Neutrophil (primary cell): ENCODE measurements around the gene LPP.
"Not testable (repeated sequence)": the region's sequence is repeated elsewhere in the genome, so short reads cannot be mapped to it uniquely, and the experiment has no call there.

Experiments used
- H3K27ac ChIP-seq: fragments of 200-600 bp; sonication (generic); 2 replicates; pipeline ENCODE4 v1.5.1; 2016; ENCODE audit warnings: mild to moderate bottlenecking, moderate library complexity
- H3K27me3 ChIP-seq: fragments of 200-600 bp; sonication (generic); 2 replicates; pipeline ENCODE4 v1.6.0; 2016; ENCODE audit warnings: mild to moderate bottlenecking
- H3K36me3 ChIP-seq: fragments of 200-600 bp; sonication (generic); 2 replicates; pipeline ENCODE4 v1.5.1; 2017
- H3K4me1 ChIP-seq, 2 experiments: fragments of 200-600 bp in 1 of 2; sonication (generic) in 1 of 2; 1 replicate in 1 of 2; 2 replicates in 1 of 2; pipeline versions ENCODE4 v1.5.1 to v1.6.1; 2013 to 2016; ENCODE audit warnings: low read depth in 1 of 2, low read length in 1 of 2, mild to moderate bottlenecking in 1 of 2, moderate library complexity in 1 of 2; ENCODE audit not compliant: control insufficient read depth in 1 of 2, insufficient read depth in 1 of 2
- H3K4me3 ChIP-seq, 2 experiments: fragments of 200-600 bp in 1 of 2; sonication (generic) in 1 of 2; 1 replicate in 1 of 2; 2 replicates in 1 of 2; pipeline ENCODE4 v1.5.1; 2013 to 2016; ENCODE audit warnings: low read depth in 1 of 2, low read length in 1 of 2, mild to moderate bottlenecking in 1 of 2, moderate library complexity in 1 of 2
- H3K9me3 ChIP-seq: fragments of 200-600 bp; sonication (generic); 2 replicates; pipeline ENCODE4 v1.5.1; 2016
- TF ChIP-seq, protein P1 (sequence below): fragments of 200-600 bp; sonication (generic); IDR thresholded peaks from 2 replicates; pipeline ENCODE4 v1.5.1; 2016; ENCODE audit warnings: antibody characterized with exemption

LPP gene

DNA sequence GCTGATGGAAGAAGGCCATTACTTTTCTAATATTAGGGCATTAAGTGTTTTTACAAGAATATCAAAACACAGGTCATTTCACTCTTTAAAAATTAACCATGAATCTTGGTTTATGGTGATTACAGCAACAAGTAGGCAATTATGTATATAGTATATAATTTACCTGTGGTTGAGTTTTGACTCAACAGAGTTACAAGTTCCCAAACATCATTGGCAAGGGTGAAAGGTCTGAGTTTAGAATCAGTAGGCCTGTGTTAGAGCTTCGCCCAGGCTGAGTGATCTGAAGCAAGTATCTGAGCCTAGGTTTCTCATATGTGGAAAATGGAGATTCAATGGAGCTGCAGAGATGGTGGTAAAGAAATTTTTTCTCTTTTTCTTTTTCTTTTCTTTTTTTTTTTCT, 25.1 kb upstream of the LPP start:
- no peaks in the 10 kb centered on the region for H3K9me3 ChIP-seq
- H3K4me3 ChIP-seq = no peak overlapping the region
- TF ChIP-seq, protein P1, sequence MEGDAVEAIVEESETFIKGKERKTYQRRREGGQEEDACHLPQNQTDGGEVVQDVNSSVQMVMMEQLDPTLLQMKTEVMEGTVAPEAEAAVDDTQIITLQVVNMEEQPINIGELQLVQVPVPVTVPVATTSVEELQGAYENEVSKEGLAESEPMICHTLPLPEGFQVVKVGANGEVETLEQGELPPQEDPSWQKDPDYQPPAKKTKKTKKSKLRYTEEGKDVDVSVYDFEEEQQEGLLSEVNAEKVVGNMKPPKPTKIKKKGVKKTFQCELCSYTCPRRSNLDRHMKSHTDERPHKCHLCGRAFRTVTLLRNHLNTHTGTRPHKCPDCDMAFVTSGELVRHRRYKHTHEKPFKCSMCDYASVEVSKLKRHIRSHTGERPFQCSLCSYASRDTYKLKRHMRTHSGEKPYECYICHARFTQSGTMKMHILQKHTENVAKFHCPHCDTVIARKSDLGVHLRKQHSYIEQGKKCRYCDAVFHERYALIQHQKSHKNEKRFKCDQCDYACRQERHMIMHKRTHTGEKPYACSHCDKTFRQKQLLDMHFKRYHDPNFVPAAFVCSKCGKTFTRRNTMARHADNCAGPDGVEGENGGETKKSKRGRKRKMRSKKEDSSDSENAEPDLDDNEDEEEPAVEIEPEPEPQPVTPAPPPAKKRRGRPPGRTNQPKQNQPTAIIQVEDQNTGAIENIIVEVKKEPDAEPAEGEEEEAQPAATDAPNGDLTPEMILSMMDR = no peak
- no peak overlapping the region for H3K27ac ChIP-seq
- H3K4me1 ChIP-seq = peaks cover 20 to 21% of the 10 kb centered on the region in 2 experiments
- no peaks in the 10 kb centered on the region for H3K27me3 ChIP-seq
- no peaks in the 10 kb centered on the region for H3K36me3 ChIP-seq

DNA sequence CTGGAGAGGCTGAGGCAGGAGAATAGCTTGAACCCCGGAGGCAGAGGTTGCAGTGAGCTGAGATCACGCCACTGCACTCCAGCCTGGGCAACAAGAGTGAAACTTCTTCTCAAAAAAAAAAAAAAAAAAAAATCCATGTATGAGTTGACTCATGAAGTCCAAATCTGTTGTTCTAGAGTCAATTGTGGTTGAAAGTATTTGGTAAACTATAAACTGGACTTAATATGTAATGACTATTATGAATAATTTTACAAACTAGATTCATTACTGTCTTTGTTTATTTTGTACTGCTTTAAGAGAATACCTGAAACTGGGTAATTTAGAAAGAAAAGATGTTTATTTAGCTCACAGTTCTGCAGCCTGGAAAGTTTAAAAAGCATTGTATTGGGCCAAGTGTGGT, 22.9 kb upstream of the LPP start:
- H3K27ac ChIP-seq, H3K4me3 ChIP-seq, H3K27me3 ChIP-seq, H3K36me3 ChIP-seq, H3K9me3 ChIP-seq, H3K4me1 ChIP-seq: not testable (repeated sequence)

DNA sequence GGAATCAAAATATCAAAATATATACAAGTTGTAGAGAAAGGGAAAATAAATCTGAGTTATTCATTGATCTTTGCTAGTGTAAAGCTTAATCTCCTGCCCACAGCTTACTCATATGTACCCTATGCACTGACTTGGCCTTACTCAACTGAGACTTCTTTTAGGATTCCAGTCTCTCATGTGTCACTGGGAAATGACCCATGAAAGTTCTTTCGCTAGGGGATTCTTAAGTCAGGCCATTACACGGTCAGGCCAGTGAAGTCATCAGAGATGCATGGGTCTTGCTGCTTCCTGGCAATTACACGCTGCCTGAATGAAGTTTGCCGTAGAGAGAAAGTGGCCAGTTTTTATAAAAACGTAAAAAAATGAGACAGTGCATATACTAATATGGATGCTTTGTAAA, 20.7 kb upstream of the LPP start:
- H3K27me3 ChIP-seq = no peaks in the 10 kb centered on the region
- H3K36me3 ChIP-seq = no peaks in the 10 kb centered on the region
- no peak overlapping the region for H3K27ac ChIP-seq
- no peaks in the 10 kb centered on the region for H3K4me1 ChIP-seq
- TF ChIP-seq, protein P1 = no peak
- H3K9me3 ChIP-seq = no peaks in the 10 kb centered on the region
- H3K4me3 ChIP-seq = no peak overlapping the region

DNA sequence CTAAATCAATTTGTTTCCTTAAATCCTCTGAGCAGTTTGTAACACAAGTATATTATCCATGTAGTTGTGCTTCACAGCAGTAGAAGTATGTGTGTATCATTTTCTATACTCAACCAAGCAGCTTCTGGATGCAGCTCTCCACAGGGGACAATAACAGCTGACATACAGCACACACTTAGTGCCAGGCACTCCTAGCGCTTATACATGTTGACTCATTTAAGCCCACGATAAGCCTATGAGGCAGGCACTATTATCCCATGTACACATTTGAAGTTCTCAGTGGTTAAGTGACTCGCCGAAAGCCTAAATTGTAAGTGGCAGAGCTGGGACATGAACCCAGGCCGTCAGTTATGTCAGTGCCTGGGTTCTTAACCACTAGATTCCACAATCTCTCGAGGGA, 20.3 kb upstream of the LPP start:
- Histone ChIP-seq H3K27ac (no peak overlapping the region), H3K9me3 (no peaks in the 10 kb centered on the region), H3K4me3 (no peak overlapping the region), H3K27me3 (no peaks in the 10 kb centered on the region), H3K4me1 (no peaks in the 10 kb centered on the region), H3K36me3 (no peaks in the 10 kb centered on the region)
- TF ChIP-seq, protein P1 = no peak

DNA sequence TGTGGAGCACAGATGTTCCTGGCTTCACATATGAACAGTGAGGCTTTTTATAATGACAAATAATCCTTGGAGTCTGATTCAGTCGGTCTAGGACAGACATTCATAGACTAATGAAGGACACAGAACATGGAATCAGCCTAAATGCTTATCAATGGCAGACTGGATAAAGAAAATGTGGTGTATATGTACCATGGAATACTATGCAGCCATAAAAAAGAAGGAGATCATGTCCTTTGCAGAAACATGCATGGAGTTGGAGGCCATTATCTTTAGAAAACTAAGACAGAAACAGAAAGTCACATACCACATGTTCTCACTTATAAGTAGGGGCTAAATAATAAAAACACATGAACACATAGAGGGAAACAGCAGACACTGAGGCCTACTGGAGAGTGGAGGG, 19.9 kb upstream of the LPP start:
- H3K9me3 ChIP-seq = no peaks in the 10 kb centered on the region
- no peaks in the 10 kb centered on the region for H3K4me1 ChIP-seq
- TF ChIP-seq, protein P1 = no peak
- H3K4me3 ChIP-seq = no peak overlapping the region
- no peaks in the 10 kb centered on the region for H3K36me3 ChIP-seq
- H3K27me3 ChIP-seq = no peaks in the 10 kb centered on the region
- H3K27ac ChIP-seq = no peak overlapping the region

DNA sequence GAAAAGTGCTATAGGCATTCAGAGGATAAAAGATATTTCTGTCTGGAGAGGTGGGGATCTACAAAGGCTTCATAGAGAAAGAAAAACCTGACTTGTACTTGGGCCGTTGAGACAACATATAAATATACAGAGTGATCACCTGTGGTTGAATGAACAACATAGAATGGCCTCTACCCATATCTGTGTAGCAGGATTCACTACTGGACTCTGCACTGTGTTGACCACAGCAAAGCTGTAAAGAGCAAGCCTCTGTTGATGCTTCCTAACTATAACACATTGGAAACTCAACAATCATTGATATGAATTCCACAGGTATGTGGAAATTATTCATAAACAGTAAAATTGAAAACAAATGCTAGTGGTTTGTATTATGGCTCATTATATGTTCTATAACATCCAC, 19.1 kb upstream of the LPP start:
- no peak overlapping the region for H3K4me3 ChIP-seq
- no peaks in the 10 kb centered on the region for H3K9me3 ChIP-seq
- no peaks in the 10 kb centered on the region for H3K27me3 ChIP-seq
- TF ChIP-seq, protein P1 = no peak
- H3K36me3 ChIP-seq = no peaks in the 10 kb centered on the region
- no peak overlapping the region for H3K27ac ChIP-seq
- no peaks in the 10 kb centered on the region for H3K4me1 ChIP-seq
